Measurements from ENCODE around the gene CYP27A1. TPM values are rescaled to one million over a fixed set of nuclear protein-coding genes. Genes with fewer than 3 reads are reported as not detected.

Gene CYP27A1
- total and polyA plus RNA-seq, 2 of the 4 experiments (the other 2 are of a cell fraction) = 5.2 to 5.3 TPM

DNA sequence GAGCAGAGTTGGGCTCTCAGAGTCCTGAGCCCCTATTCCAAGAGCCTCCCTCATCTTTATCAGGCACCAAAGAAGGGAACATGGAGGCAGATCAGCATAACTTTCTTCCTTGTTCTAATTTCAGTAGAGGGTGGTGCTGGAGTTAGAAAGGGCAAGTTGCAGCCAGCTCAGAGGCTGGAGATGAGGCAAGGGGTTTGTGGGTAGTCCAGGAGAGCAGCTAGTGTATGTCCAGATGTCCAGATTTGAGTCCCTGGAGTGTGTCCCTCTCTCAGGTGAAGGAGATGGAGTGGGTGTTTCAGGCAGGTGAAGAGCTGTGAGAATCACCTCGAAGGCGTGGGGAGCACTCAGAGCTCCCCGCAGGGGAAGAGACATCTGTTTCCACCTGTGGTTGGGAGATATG, 50.1 kb downstream of the CYP27A1 start:
- no peaks in the 10 kb centered on the region for H3K36me3 ChIP-seq (ENCODE audit: control insufficient read depth, insufficient read depth, low read length)
- in situ Hi-C loops (cut with MboI; ENCODE audit: low sequenced_read_pairs) (no loop called here), intact Hi-C loops (cut with micrococcal nuclease) (no loop called here), dilution Hi-C loops (cut with HindIII; ENCODE audit: low sequenced_read_pairs, unreplicated experiment) (no loop called here)
- H2AFZ ChIP-seq (replicated peaks; ENCODE audit: low read length, poor library complexity) = no peak overlapping the region
- no peak overlapping the region for H3K14ac ChIP-seq (replicated peaks; ENCODE audit: low read depth, low read length)
- no peak overlapping the region for H3K4me2 ChIP-seq (ENCODE audit: low read depth, low read length)
- no peak overlapping the region for H3K4ac ChIP-seq (ENCODE audit: low read depth, low read length)
- no peak overlapping the region for H3K56ac ChIP-seq (ENCODE audit: extremely low read depth, insufficient read depth, low read length)
- H4K5ac ChIP-seq (ENCODE audit: low read depth, low read length) = no peak overlapping the region
- DNase-seq (no peak), ATAC-seq (ENCODE audit: low read depth) (no peak)
- BruUV-seq (replicated peaks) = no TSS peak
- no peak overlapping the region for H4K91ac ChIP-seq (ENCODE audit: insufficient read depth, low read depth, low read length)
- 87% methylated on average over 3 of the region's 3 CpGs; no CpG with 5 or more reads in 1 of the 2 experiments for WGBS, 2 experiments (ENCODE audit: extremely low coverage in 2 of 2, insufficient read length in 1 of 2)
- H3K27me3 ChIP-seq (ENCODE audit: control insufficient read depth, insufficient read depth, low read length) = peaks cover 69% of the 10 kb centered on the region
- H3K9ac ChIP-seq (ENCODE audit: low read depth, low read length) = no peak overlapping the region
- H3K27ac ChIP-seq (ENCODE audit: insufficient read depth, low read length) = no peak overlapping the region
- H3K18ac ChIP-seq (ENCODE audit: low read depth, low read length) = no peak overlapping the region
- H2AK5ac ChIP-seq (ENCODE audit: low read depth, low read length) = no peak overlapping the region
- no peak overlapping the region for H3K4me3 ChIP-seq (ENCODE audit: insufficient read depth, low read depth, low read length)
- H3K23ac ChIP-seq (ENCODE audit: low read depth, low read length) = no peak overlapping the region
- H4K8ac ChIP-seq (ENCODE audit: low read depth in 2 of 2, low read length in 2 of 2) = no peak overlapping the region
- no peak overlapping the region for H2BK20ac ChIP-seq (ENCODE audit: low read depth, low read length)
- H3K9me3 ChIP-seq (ENCODE audit: control insufficient read depth, insufficient read depth, low read length) = no peaks in the 10 kb centered on the region
- H2AK9ac ChIP-seq (replicated peaks; ENCODE audit: low read depth, low read length, poor library complexity) = peak overlapping the region; percentile 6
- no peaks in the 10 kb centered on the region for H3K79me1 ChIP-seq (ENCODE audit: low read depth in 1 of 2, low read length in 2 of 2)
- no peaks in the 10 kb centered on the region; the same call in 1 of the 2 replicates for H3K9me1 ChIP-seq (ENCODE audit: insufficient read depth, low read length)
- no peaks in the 10 kb centered on the region for H4K20me1 ChIP-seq (ENCODE audit: insufficient read depth, low read length)
- H2BK5ac ChIP-seq (ENCODE audit: low read depth, low read length, poor library complexity, severe bottlenecking) = no peak overlapping the region
- POLR2A ChIA-PET (ENCODE audit: unreplicated experiment) = no interaction called here
- H2BK15ac ChIP-seq (ENCODE audit: low read depth, low read length) = no peak overlapping the region
- CTCF ChIA-PET = interaction anchor here (0.6 to 1.1 kb wide), 2 partner anchors 122 to 123 kb away, joined by 3 read pairs; partner anchors contain the start of gene TTLL4
- TF ChIP-seq, protein P1, sequence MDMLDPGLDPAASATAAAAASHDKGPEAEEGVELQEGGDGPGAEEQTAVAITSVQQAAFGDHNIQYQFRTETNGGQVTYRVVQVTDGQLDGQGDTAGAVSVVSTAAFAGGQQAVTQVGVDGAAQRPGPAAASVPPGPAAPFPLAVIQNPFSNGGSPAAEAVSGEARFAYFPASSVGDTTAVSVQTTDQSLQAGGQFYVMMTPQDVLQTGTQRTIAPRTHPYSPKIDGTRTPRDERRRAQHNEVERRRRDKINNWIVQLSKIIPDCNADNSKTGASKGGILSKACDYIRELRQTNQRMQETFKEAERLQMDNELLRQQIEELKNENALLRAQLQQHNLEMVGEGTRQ (IDR thresholded peaks at IDR 0.05; ENCODE audit: low read depth, low read length) = no peak
- no peak for TF ChIP-seq CEBPB (IDR thresholded peaks at IDR 0.05; ENCODE audit: low read depth, low read length)
- TF ChIP-seq, protein P2, sequence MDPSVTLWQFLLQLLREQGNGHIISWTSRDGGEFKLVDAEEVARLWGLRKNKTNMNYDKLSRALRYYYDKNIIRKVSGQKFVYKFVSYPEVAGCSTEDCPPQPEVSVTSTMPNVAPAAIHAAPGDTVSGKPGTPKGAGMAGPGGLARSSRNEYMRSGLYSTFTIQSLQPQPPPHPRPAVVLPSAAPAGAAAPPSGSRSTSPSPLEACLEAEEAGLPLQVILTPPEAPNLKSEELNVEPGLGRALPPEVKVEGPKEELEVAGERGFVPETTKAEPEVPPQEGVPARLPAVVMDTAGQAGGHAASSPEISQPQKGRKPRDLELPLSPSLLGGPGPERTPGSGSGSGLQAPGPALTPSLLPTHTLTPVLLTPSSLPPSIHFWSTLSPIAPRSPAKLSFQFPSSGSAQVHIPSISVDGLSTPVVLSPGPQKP (IDR thresholded peaks at IDR 0.05; ENCODE audit: borderline replicate concordance, low read depth, low read length) = no peak
- no peak for TF ChIP-seq FOS (IDR thresholded peaks at IDR 0.05; ENCODE audit: low read depth, low read length)
- TF ChIP-seq RAD21 (IDR thresholded peaks at IDR 0.05; ENCODE audit: low read length) = no peak
- no peak for TF ChIP-seq CHD1 (IDR thresholded peaks at IDR 0.05; ENCODE audit: low read depth, low read length)
- no peak for TF ChIP-seq MXI1 (IDR thresholded peaks at IDR 0.05; ENCODE audit: borderline replicate concordance, low read depth, low read length)
- TF ChIP-seq BHLHE40 (IDR thresholded peaks at IDR 0.05; ENCODE audit: low read depth, low read length) = no peak
- TF ChIP-seq, protein P3, sequence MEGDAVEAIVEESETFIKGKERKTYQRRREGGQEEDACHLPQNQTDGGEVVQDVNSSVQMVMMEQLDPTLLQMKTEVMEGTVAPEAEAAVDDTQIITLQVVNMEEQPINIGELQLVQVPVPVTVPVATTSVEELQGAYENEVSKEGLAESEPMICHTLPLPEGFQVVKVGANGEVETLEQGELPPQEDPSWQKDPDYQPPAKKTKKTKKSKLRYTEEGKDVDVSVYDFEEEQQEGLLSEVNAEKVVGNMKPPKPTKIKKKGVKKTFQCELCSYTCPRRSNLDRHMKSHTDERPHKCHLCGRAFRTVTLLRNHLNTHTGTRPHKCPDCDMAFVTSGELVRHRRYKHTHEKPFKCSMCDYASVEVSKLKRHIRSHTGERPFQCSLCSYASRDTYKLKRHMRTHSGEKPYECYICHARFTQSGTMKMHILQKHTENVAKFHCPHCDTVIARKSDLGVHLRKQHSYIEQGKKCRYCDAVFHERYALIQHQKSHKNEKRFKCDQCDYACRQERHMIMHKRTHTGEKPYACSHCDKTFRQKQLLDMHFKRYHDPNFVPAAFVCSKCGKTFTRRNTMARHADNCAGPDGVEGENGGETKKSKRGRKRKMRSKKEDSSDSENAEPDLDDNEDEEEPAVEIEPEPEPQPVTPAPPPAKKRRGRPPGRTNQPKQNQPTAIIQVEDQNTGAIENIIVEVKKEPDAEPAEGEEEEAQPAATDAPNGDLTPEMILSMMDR (conservative IDR thresholded peaks at IDR 0.05; ENCODE audit: low read depth, low read length) = no peak
- no peak for TF ChIP-seq MAFK (IDR thresholded peaks at IDR 0.05; ENCODE audit: low read depth, low read length)
- no peak for TF ChIP-seq MAZ (IDR thresholded peaks at IDR 0.05; ENCODE audit: borderline replicate concordance, low read depth, low read length)
- no peak for TF ChIP-seq SMC3 (IDR thresholded peaks at IDR 0.05; ENCODE audit: low read depth, low read length)
- TF ChIP-seq RCOR1 (IDR thresholded peaks at IDR 0.05; ENCODE audit: insufficient replicate concordance, low read length) = no peak
- no peak for TF ChIP-seq POLR2A (IDR thresholded peaks at IDR 0.05; ENCODE audit: low read depth, low read length)
- no peak for TF ChIP-seq NFE2L2 (IDR thresholded peaks at IDR 0.05; ENCODE audit: low read depth, low read length)
- no peak for TF ChIP-seq RFX5 (IDR thresholded peaks at IDR 0.05; ENCODE audit: low read depth, low read length)
- H3K4me1 ChIP-seq (ENCODE audit: control insufficient read depth, insufficient read depth, low read length) = no peaks in the 10 kb centered on the region
- H2BK120ac ChIP-seq (ENCODE audit: low read depth, low read length) = no peak overlapping the region

All from IMR-90 (cell line).